Measurements from ENCODE around the gene GET3.

GET3 gene

DNA sequence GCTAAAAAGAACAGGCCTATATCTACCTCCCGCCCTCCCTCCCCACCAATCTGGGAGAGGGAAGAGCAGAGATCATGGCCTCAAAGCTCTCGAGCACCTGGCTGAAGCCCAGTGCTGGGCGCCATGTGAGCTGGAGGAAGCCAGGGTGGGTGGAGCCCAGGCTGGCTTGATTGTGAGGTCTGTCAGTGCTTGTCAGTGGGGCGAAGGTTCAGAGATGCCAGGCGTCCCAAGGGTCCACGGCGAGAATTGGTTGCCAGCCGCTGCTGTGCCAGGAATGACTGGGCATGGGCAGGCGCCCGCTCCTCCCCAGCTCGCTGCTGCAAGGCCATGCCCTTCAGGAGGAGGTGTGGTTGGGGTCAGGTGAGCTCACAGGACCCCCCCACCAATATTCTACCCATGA, 25.8 kb downstream of the GET3 start:
- no peaks in the 10 kb centered on the region for H3K9me3 ChIP-seq (ENCODE audit: insufficient read depth, low read length)
- TF ChIP-seq EZH2phosphoT487 (conservative IDR thresholded peaks at IDR 0.05; ENCODE audit: low read length) = no peak
- TF ChIP-seq, protein P1, sequence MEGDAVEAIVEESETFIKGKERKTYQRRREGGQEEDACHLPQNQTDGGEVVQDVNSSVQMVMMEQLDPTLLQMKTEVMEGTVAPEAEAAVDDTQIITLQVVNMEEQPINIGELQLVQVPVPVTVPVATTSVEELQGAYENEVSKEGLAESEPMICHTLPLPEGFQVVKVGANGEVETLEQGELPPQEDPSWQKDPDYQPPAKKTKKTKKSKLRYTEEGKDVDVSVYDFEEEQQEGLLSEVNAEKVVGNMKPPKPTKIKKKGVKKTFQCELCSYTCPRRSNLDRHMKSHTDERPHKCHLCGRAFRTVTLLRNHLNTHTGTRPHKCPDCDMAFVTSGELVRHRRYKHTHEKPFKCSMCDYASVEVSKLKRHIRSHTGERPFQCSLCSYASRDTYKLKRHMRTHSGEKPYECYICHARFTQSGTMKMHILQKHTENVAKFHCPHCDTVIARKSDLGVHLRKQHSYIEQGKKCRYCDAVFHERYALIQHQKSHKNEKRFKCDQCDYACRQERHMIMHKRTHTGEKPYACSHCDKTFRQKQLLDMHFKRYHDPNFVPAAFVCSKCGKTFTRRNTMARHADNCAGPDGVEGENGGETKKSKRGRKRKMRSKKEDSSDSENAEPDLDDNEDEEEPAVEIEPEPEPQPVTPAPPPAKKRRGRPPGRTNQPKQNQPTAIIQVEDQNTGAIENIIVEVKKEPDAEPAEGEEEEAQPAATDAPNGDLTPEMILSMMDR (IDR thresholded peaks at IDR 0.05; ENCODE audit: insufficient read depth, low read length, poor library complexity, severe bottlenecking) = no peak
- H3K27ac ChIP-seq (ENCODE audit: low read depth, low read length) = no peak overlapping the region
- no peak overlapping the region for H2AFZ ChIP-seq (ENCODE audit: low read depth, low read length, severe bottlenecking)
- H3K4me3 ChIP-seq (ENCODE audit: insufficient read depth, low read length, poor library complexity, severe bottlenecking) = no peak overlapping the region
- no peaks in the 10 kb centered on the region for H3F3A ChIP-seq (ENCODE audit: insufficient read depth)
- no peak overlapping the region for H3K4me2 ChIP-seq (ENCODE audit: low read depth, low read length, poor library complexity, severe bottlenecking)
- no peaks in the 10 kb centered on the region for H4K20me1 ChIP-seq (ENCODE audit: low read depth, low read length)
- no peak overlapping the region for H3K9ac ChIP-seq (ENCODE audit: low read length)
- no peaks in the 10 kb centered on the region for H3K9me2 ChIP-seq (replicated peaks; ENCODE audit: insufficient read depth, low read length)
- no peaks in the 10 kb centered on the region for H3K79me2 ChIP-seq (ENCODE audit: insufficient read depth, low read length)
- no peaks in the 10 kb centered on the region for H3K36me3 ChIP-seq (ENCODE audit: low read length)
- H3K27me3 ChIP-seq (ENCODE audit: low read length) = no peaks in the 10 kb centered on the region

DNA sequence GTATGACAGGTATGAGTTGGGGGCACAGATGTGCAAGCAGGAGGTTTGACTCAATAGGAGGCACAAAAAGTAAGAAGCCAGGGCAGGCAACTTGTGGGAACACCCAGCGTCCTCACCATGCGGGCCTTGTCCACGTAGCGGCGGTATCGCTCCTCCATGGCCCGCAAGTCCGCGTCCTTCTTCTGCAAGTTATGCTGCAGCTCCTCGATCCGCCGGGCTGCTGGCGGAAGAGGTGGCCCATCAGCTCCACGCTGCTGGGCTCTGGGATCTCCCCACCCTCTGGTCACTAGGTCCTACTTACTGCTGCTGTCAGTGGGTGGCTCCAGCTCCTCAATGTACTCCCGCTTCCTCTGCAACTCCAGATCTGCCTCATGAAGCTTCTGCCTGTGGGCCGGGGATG, 27.4 kb downstream of the GET3 start:
- Histone ChIP-seq H3K27me3 (ENCODE audit: low read length) (no peaks in the 10 kb centered on the region), H3F3A (ENCODE audit: insufficient read depth) (no peaks in the 10 kb centered on the region), H4K20me1 (ENCODE audit: low read depth, low read length) (no peaks in the 10 kb centered on the region), H3K4me3 (ENCODE audit: insufficient read depth, low read length, poor library complexity, severe bottlenecking) (no peak overlapping the region), H3K4me2 (ENCODE audit: low read depth, low read length, poor library complexity, severe bottlenecking) (no peak overlapping the region), H3K27ac (ENCODE audit: low read depth, low read length) (no peak overlapping the region), H3K9me2 (replicated peaks; ENCODE audit: insufficient read depth, low read length) (no peaks in the 10 kb centered on the region), H3K79me2 (ENCODE audit: insufficient read depth, low read length) (no peaks in the 10 kb centered on the region), H3K9me3 (ENCODE audit: insufficient read depth, low read length) (no peaks in the 10 kb centered on the region), H2AFZ (ENCODE audit: low read depth, low read length, severe bottlenecking) (no peak overlapping the region), H3K36me3 (ENCODE audit: low read length) (no peaks in the 10 kb centered on the region), H3K9ac (ENCODE audit: low read length) (no peak overlapping the region)
- TF ChIP-seq, protein P1 (IDR thresholded peaks at IDR 0.05; ENCODE audit: insufficient read depth, low read length, poor library complexity, severe bottlenecking) = no peak
- TF ChIP-seq EZH2phosphoT487 (conservative IDR thresholded peaks at IDR 0.05; ENCODE audit: low read length) = no peak

DNA sequence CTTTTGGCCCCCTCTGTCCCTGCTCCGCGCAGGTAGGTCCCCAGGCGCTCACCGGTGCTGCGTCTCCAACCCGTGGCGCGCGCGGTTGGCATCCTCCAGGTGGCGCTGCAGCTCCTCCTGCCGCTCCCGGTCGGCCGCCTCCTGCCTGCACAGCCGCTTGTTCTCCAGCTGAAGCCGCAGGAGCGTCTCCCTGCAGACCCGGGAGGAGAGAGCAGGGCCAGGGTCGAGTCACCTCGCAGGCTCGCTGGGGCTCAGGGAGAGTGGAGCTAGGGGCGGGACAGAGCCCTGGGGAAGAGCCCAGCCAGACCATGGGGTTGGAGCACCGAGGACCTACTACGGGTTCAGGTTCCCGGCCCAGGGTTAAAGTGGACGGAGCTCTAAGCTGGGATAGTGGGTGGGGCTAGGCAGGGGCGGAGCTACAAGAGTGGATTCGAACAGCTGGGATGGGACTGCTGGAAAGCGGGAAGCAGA, 28.8 kb downstream of the GET3 start:
- no peak overlapping the region for H3K9ac ChIP-seq (ENCODE audit: low read length)
- no peaks in the 10 kb centered on the region for H3K9me2 ChIP-seq (replicated peaks; ENCODE audit: insufficient read depth, low read length)
- no peak overlapping the region for H3K27ac ChIP-seq (ENCODE audit: low read depth, low read length)
- no peaks in the 10 kb centered on the region for H4K20me1 ChIP-seq (ENCODE audit: low read depth, low read length)
- H3K4me2 ChIP-seq (ENCODE audit: low read depth, low read length, poor library complexity, severe bottlenecking) = no peak overlapping the region
- no peaks in the 10 kb centered on the region for H3F3A ChIP-seq (ENCODE audit: insufficient read depth)
- H3K4me3 ChIP-seq (ENCODE audit: insufficient read depth, low read length, poor library complexity, severe bottlenecking) = no peak overlapping the region
- H3K79me2 ChIP-seq (ENCODE audit: insufficient read depth, low read length) = no peaks in the 10 kb centered on the region
- no peak for TF ChIP-seq EZH2phosphoT487 (conservative IDR thresholded peaks at IDR 0.05; ENCODE audit: low read length)
- TF ChIP-seq, protein P1 (IDR thresholded peaks at IDR 0.05; ENCODE audit: insufficient read depth, low read length, poor library complexity, severe bottlenecking) = peak; percentile 90
- no peaks in the 10 kb centered on the region for H3K27me3 ChIP-seq (ENCODE audit: low read length)
- no peaks in the 10 kb centered on the region for H3K36me3 ChIP-seq (ENCODE audit: low read length)
- no peaks in the 10 kb centered on the region for H3K9me3 ChIP-seq (ENCODE audit: insufficient read depth, low read length)
- no peak overlapping the region for H2AFZ ChIP-seq (ENCODE audit: low read depth, low read length, severe bottlenecking)

Measured in SU-DHL-6 (cell line).